Measurements from ENCODE around the gene DGUOK. TPM values are rescaled to one million over a fixed set of nuclear protein-coding genes. Genes with fewer than 3 reads are reported as not detected.

DGUOK gene
- total RNA-seq, 2 donors from 2014 or later = 77.4 to 107 TPM

GRCh38 chr2:73984922-73985307 lies 58.2 kb downstream of the DGUOK start:
- Histone ChIP-seq H3K4me3 (peak overlapping the region; percentile 51 to 66), H3K9me3 (no peaks in the 10 kb centered on the region), H3K27ac (peak overlapping the region; percentile 95 to 97), H3K36me3 (no peaks in the 10 kb centered on the region), H3K4me1 (replicated peaks) (peaks cover 25% of the 10 kb centered on the region), H3K27me3 (replicated peaks; ENCODE audit: insufficient read depth) (no peaks in the 10 kb centered on the region)
- WGBS = 0% methylated on average over 4 of the region's 58 CpGs
- intact Hi-C loops (cut with DNase I) = loop anchor here (5.0 kb wide), 3 partner anchors 43 to 148 kb away; partner anchors contain the start of gene DGUOK
- TF ChIP-seq POLR2A (IDR thresholded peaks at IDR 0.05) (no peak), CTCF (IDR thresholded peaks at IDR 0.05) (no peak), POLR2AphosphoS5 (IDR thresholded peaks at IDR 0.05) (no peak)
- peak; percentile 47 for DNase-seq (ENCODE audit: low spot score)

GRCh38 chr2:73985308-73986084 lies 58.8 kb downstream of the DGUOK start:
- H3K27me3 ChIP-seq (replicated peaks; ENCODE audit: insufficient read depth) = no peaks in the 10 kb centered on the region
- peak overlapping the region; percentile 95 to 97 for H3K27ac ChIP-seq
- TF ChIP-seq POLR2A (IDR thresholded peaks at IDR 0.05) (no peak), POLR2AphosphoS5 (IDR thresholded peaks at IDR 0.05) (no peak), CTCF (IDR thresholded peaks at IDR 0.05) (no peak)
- no peaks in the 10 kb centered on the region for H3K9me3 ChIP-seq
- peak; percentile 22 for DNase-seq (ENCODE audit: low spot score)
- 10% methylated on average over 12 of the region's 66 CpGs for WGBS
- peaks cover 25% of the 10 kb centered on the region for H3K4me1 ChIP-seq (replicated peaks)
- H3K4me3 ChIP-seq = peak overlapping the region; percentile 51 to 66
- H3K36me3 ChIP-seq = no peaks in the 10 kb centered on the region
- intact Hi-C loops (cut with DNase I) = loop anchor here (5.0 kb wide), 3 partner anchors 43 to 148 kb away; partner anchors contain the start of gene DGUOK

GRCh38 chr2:73986085-73986681 lies 59.5 kb downstream of the DGUOK start:
- Histone ChIP-seq H3K27ac (peak overlapping the region; percentile 95 to 97), H3K4me3 (peak overlapping the region; percentile 51 to 66), H3K9me3 (no peaks in the 10 kb centered on the region), H3K36me3 (no peaks in the 10 kb centered on the region), H3K27me3 (replicated peaks; ENCODE audit: insufficient read depth) (no peaks in the 10 kb centered on the region), H3K4me1 (replicated peaks) (peaks cover 25% of the 10 kb centered on the region)
- TF ChIP-seq POLR2AphosphoS5 (IDR thresholded peaks at IDR 0.05) = no peak
- TF ChIP-seq CTCF (IDR thresholded peaks at IDR 0.05) = no peak
- no peak for TF ChIP-seq POLR2A (IDR thresholded peaks at IDR 0.05)
- no peak for DNase-seq (ENCODE audit: low spot score)
- intact Hi-C loops (cut with DNase I) = loop anchor here (5.0 kb wide), 3 partner anchors 44 to 149 kb away; partner anchors contain the start of gene DGUOK
- 67% methylated on average over 21 of the region's 21 CpGs for WGBS

GRCh38 chr2:73987109-73987947 lies 60.6 kb downstream of the DGUOK start:
- H3K27me3 ChIP-seq (replicated peaks; ENCODE audit: insufficient read depth) = no peaks in the 10 kb centered on the region
- intact Hi-C loops (cut with DNase I) = loop anchor here (5.0 kb wide), 3 partner anchors 45 to 150 kb away; partner anchors contain the start of gene DGUOK
- H3K9me3 ChIP-seq = no peaks in the 10 kb centered on the region
- 16% methylated on average over 24 of the region's 24 CpGs for WGBS
- TF ChIP-seq POLR2AphosphoS5 (IDR thresholded peaks at IDR 0.05) = peak; percentile 33
- TF ChIP-seq CTCF (IDR thresholded peaks at IDR 0.05) = peak in 3 of 4 experiments; percentile 50 to 61 (median 52)
- TF ChIP-seq POLR2A (IDR thresholded peaks at IDR 0.05) = no peak
- peaks cover 19% of the 10 kb centered on the region for H3K4me1 ChIP-seq (replicated peaks)
- DNase-seq (ENCODE audit: low spot score) = peak; percentile 70
- no peaks in the 10 kb centered on the region for H3K36me3 ChIP-seq
- H3K27ac ChIP-seq = peak overlapping the region in 1 of 2 donors; percentile 23
- H3K4me3 ChIP-seq = peak overlapping the region; percentile 18 to 66

Data from prostate gland (tissue), 2 donors.